Stimulated activated naive CD8-positive, alpha-beta T cell treated with anti-CD3 and anti-CD28 coated beads, Interleukin-15, amount 100 ng/mL, for 72 hours (primary cell): ENCODE data around the gene TARM1.
A peak's percentile ranks its signal among the peaks of the same experiment; 100 is the strongest.
"Not testable (repeated sequence)": the region's sequence is repeated elsewhere in the genome, so short reads cannot be mapped to it uniquely, and the experiment has no call there.

Source experiments
- ATAC-seq: fragments of 150-1000 bp; cut with Tn5 transposase; 2 replicates; pipeline ENCODE4 v1.10.0; 2021; ENCODE audit warnings: mild to moderate bottlenecking, moderate library complexity
- DNase-seq, 2 donors: peaks; one replicate each; pipeline ENCODE4 v3.0.0; 2021 to 2022
- H3K27ac Mint-ChIP-seq, 2 donors: one replicate each; pipeline ENCODE4 v1.8.0; 2022; ENCODE audit warnings: mild to moderate bottlenecking in 2 of 2, mixed read lengths in 2 of 2, moderate library complexity in 2 of 2
- H3K27me3 Mint-ChIP-seq: one replicate; pipeline ENCODE4 v1.8.0; 2022; ENCODE audit warnings: mixed read lengths
- H3K4me1 Mint-ChIP-seq: one replicate; pipeline ENCODE4 v1.8.0; 2022; ENCODE audit warnings: mild to moderate bottlenecking, mixed read lengths
- H3K4me3 Mint-ChIP-seq, 2 donors: one replicate each; pipeline ENCODE4 v1.8.0; 2022; ENCODE audit warnings: mild to moderate bottlenecking in 2 of 2, mixed read lengths in 2 of 2, moderate library complexity in 1 of 2
- H3K9me3 Mint-ChIP-seq, 2 donors: one replicate each; pipeline ENCODE4 v1.8.0; 2022; ENCODE audit warnings: mixed read lengths in 2 of 2

Gene TARM1

GRCh38 chr19:54073829-54074228 is 7.3 kb downstream of the TARM1 start:
- no peak overlapping the region for H3K27ac Mint-ChIP-seq
- ATAC-seq (no peak), DNase-seq (no peak)
- peaks cover under 1% of the 10 kb centered on the region for H3K27me3 Mint-ChIP-seq
- H3K9me3 Mint-ChIP-seq, result peaks cover 0 to 8% of the 10 kb centered on the region in 2 donors
- H3K4me1 Mint-ChIP-seq, result no peaks in the 10 kb centered on the region
- H3K4me3 Mint-ChIP-seq, result no peak overlapping the region

GRCh38 chr19:54069470-54069869 is 11.7 kb downstream of the TARM1 start:
- Mint-ChIP-seq H3K27me3 (peaks cover 17% of the 10 kb centered on the region), H3K4me3 (no peak overlapping the region), H3K27ac (no peak overlapping the region), H3K9me3 (peaks cover 0 to 8% of the 10 kb centered on the region in 2 donors), H3K4me1 (no peaks in the 10 kb centered on the region)
- ATAC-seq, result no peak
- DNase-seq, result no peak

- Mint-ChIP-seq H3K4me1 (no peaks in the 10 kb centered on the region), H3K27me3 (peaks cover 45% of the 10 kb centered on the region), H3K27ac (peak within 1 kb of the TSS in 1 of 2 donors; percentile 42), H3K4me3 (no peak within 1 kb of the TSS), H3K9me3 (no peaks in the 10 kb centered on the region)
- ATAC-seq, result no peak
- no peak for DNase-seq
Measured at GRCh38 chr19:54063350-54064116, 17.6 kb downstream of the TARM1 start, which contains the start of gene VSTM1. Gene VSTM1 (minus strand): TSS chr19:54063897. CDS start chr19:54063777, 120 bp downstream.

GRCh38 chr19:54062643-54063042 is 18.5 kb downstream of the TARM1 start:
- Mint-ChIP-seq H3K4me3 (no peak overlapping the region), H3K27me3 (peaks cover 45% of the 10 kb centered on the region), H3K4me1 (no peaks in the 10 kb centered on the region), H3K9me3 (no peaks in the 10 kb centered on the region), H3K27ac (peak overlapping the region in 1 of 2 donors; percentile 42)
- DNase-seq (no peak), ATAC-seq (no peak)

- H3K4me1 Mint-ChIP-seq, result no peaks in the 10 kb centered on the region
- H3K9me3 Mint-ChIP-seq, result no peaks in the 10 kb centered on the region
- no peak for ATAC-seq
- DNase-seq, result no peak
- peaks cover 17% of the 10 kb centered on the region for H3K27me3 Mint-ChIP-seq
- H3K4me3 Mint-ChIP-seq, result no peak overlapping the region
- H3K27ac Mint-ChIP-seq, result no peak overlapping the region
Measured at GRCh38 chr19:54047616-54048015, 33.5 kb downstream of the TARM1 start.

GRCh38 chr19:54045771-54046170 is 35.4 kb downstream of the TARM1 start:
- Mint-ChIP-seq H3K4me3 (no peak overlapping the region), H3K27ac (no peak overlapping the region), H3K4me1 (no peaks in the 10 kb centered on the region), H3K27me3 (peaks cover 26% of the 10 kb centered on the region), H3K9me3 (no peaks in the 10 kb centered on the region)
- no peak for DNase-seq
- ATAC-seq, result no peak

- no peak overlapping the region for H3K4me3 Mint-ChIP-seq
- ATAC-seq, result no peak
- H3K4me1 Mint-ChIP-seq, result no peaks in the 10 kb centered on the region
Measured at GRCh38 chr19:54042989-54043388, 38.2 kb downstream of the TARM1 start.

GRCh38 chr19:54041969-54042606 is 39.1 kb downstream of the TARM1 start:
- no peaks in the 10 kb centered on the region for H3K9me3 Mint-ChIP-seq
- ATAC-seq (no peak), DNase-seq (no peak)
- no peak overlapping the region for H3K27ac Mint-ChIP-seq
- H3K27me3 Mint-ChIP-seq, result peaks cover 26% of the 10 kb centered on the region
- H3K4me3 Mint-ChIP-seq, result no peak overlapping the region
- no peaks in the 10 kb centered on the region for H3K4me1 Mint-ChIP-seq

More at GRCh38 chr19:54042989-54043388, 38.2 kb downstream of the TARM1 start:
- DNase-seq, result no peak
- Mint-ChIP-seq H3K27ac (no peak overlapping the region), H3K27me3 (peaks cover 26% of the 10 kb centered on the region), H3K9me3 (no peaks in the 10 kb centered on the region)

- Mint-ChIP-seq H3K9me3 (no peaks in the 10 kb centered on the region), H3K4me3 (no peak overlapping the region), H3K27me3 (peaks cover 20% of the 10 kb centered on the region), H3K4me1 (no peaks in the 10 kb centered on the region), H3K27ac (no peak overlapping the region)
- ATAC-seq (no peak), DNase-seq (no peak)
Measured at GRCh38 chr19:54040003-54040402, 41.2 kb downstream of the TARM1 start.

GRCh38 chr19:54036542-54036941 is 44.6 kb downstream of the TARM1 start:
- H3K4me3 Mint-ChIP-seq, H3K4me1 Mint-ChIP-seq, H3K9me3 Mint-ChIP-seq, DNase-seq, H3K27me3 Mint-ChIP-seq, H3K27ac Mint-ChIP-seq, ATAC-seq: not testable (repeated sequence)

GRCh38 chr19:54035215-54036178 is 45.7 kb downstream of the TARM1 start:
- Mint-ChIP-seq H3K9me3 (no peaks in the 10 kb centered on the region), H3K27me3 (peaks cover 10% of the 10 kb centered on the region), H3K4me3 (no peak overlapping the region), H3K27ac (no peak overlapping the region), H3K4me1 (no peaks in the 10 kb centered on the region)
- ATAC-seq (no peak), DNase-seq (no peak)

- Mint-ChIP-seq H3K27ac (peak overlapping the region in 1 of 2 donors; percentile 81), H3K9me3 (no peaks in the 10 kb centered on the region), H3K4me1 (no peaks in the 10 kb centered on the region), H3K27me3 (peaks cover 27% of the 10 kb centered on the region), H3K4me3 (no peak overlapping the region)
- no peak for ATAC-seq
- no peak for DNase-seq
Measured at GRCh38 chr19:54030895-54031586, 50.1 kb downstream of the TARM1 start.

GRCh38 chr19:54029930-54030490 is 51.2 kb downstream of the TARM1 start:
- no peaks in the 10 kb centered on the region for H3K4me1 Mint-ChIP-seq
- H3K4me3 Mint-ChIP-seq, result no peak overlapping the region
- DNase-seq (peak; percentile 28 to 53), ATAC-seq (no peak)
- no peak overlapping the region for H3K27ac Mint-ChIP-seq
- peaks cover 27% of the 10 kb centered on the region for H3K27me3 Mint-ChIP-seq
- no peaks in the 10 kb centered on the region for H3K9me3 Mint-ChIP-seq

- Mint-ChIP-seq H3K27me3 (peaks cover 34% of the 10 kb centered on the region), H3K4me1 (no peaks in the 10 kb centered on the region), H3K9me3 (no peaks in the 10 kb centered on the region), H3K27ac (no peak overlapping the region), H3K4me3 (no peak overlapping the region)
- DNase-seq (no peak), ATAC-seq (no peak)
Measured at GRCh38 chr19:54029301-54029700, 51.9 kb downstream of the TARM1 start.

- Mint-ChIP-seq H3K27ac (no peak overlapping the region), H3K4me1 (peaks cover 5% of the 10 kb centered on the region)
Measured at GRCh38 chr19:54026656-54027055, 54.5 kb downstream of the TARM1 start.

More at GRCh38 chr19:54026656-54027055, 54.5 kb downstream of the TARM1 start:
- peaks cover 59% of the 10 kb centered on the region for H3K27me3 Mint-ChIP-seq
- ATAC-seq, result no peak
- no peak overlapping the region for H3K4me3 Mint-ChIP-seq
- DNase-seq, result no peak
- no peaks in the 10 kb centered on the region for H3K9me3 Mint-ChIP-seq
